Smooth muscle cell of trachea (primary cell): Measurements from ENCODE around the gene PAM16. TPM values are rescaled to one million over a fixed set of nuclear protein-coding genes. Genes with fewer than 3 reads are reported as not detected.

ENCODE experiments used
- total RNA-seq: library from RNA; depleted of rRNA; stranded (reverse); fragments of >200 nt; gene quantifications from 2 replicates; pipeline ENCODE4 v1.2.1, GENCODE V29; 2014

The PAM16 gene
- total RNA-seq: 15.7 and 16.0 TPM in 2 replicates

DNA sequence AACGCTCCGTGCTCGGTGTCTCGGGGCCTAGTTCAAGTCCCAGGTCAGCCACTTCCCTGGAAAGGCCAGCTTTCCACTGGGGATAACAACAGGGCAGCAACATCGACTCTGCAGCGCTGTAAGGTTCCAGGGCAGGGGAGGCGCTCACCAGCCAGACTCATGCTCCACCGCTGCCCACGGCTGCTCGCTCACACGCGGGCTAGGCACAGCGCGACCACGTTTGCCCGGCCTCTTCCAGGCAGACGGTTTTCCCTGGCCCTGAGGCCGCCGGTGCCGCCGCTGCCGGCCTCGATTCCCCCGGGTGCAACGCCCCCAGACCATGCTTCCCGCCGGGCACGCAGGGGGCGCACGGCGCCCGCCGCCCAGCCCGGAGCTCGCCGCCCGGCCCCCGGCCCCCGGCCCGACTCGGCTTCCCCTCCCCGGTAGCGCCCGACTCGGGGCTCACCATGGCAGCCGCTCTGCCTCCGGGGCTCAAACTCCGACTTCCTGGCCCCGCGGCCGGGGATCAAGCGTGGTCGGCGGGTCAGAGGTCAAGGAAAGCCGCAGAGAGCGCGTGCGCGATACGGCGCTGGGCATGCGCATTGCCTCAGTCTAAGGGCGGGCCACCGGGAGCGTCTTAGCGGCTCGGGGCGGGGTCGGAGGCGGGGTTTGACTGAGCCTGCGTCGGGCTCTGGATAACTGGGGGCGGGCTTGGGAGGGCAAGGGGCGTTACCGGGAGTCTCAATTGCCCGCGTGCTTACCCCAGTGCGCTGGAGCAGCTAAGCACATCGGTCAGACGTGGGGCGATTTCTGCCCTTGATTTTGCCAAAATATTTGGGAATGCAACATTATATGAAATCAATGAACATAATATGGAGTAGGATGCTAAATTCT, at the start of gene PAM16:
Gene PAM16, minus strand, starts transcription at position 535 of the 873 bp plus-strand sequence. Its CDS starts 87 bp downstream, at position 448.

DNA sequence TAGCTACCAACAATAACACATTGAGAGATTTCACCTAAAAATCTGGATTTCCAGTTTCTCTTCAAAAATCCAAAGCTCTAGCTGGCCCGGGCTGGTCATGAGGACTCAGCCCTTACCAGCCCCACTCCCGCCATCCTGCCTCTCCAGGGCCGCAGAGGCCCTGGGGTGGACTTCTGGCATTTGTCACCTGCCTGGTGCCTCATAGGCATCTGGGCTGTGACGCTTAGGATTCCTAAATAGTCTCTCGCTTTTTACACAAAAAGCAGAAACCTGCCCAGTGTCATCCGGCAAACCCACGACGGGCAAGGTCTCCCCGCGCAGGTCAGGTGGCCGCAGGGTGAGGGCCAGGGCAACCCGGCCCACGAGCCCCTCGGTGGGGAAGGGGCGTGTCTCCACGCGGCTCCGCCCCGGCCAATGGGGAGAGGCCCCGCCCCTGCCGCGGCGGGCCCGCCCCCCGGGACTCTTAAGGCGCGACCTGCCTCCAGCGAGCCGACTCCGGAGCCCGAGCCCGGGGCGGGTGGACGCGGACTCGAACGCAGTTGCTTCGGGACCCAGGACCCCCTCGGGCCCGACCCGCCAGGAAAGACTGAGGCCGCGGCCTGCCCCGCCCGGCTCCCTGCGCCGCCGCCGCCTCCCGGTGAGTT, 20.4 kb upstream of the PAM16 start, which contains the start of gene VASN:
Gene VASN, plus strand, starts transcription at position 492 of the 644 bp plus-strand sequence. CDS start 9,030 bp downstream, outside the sequence.

DNA sequence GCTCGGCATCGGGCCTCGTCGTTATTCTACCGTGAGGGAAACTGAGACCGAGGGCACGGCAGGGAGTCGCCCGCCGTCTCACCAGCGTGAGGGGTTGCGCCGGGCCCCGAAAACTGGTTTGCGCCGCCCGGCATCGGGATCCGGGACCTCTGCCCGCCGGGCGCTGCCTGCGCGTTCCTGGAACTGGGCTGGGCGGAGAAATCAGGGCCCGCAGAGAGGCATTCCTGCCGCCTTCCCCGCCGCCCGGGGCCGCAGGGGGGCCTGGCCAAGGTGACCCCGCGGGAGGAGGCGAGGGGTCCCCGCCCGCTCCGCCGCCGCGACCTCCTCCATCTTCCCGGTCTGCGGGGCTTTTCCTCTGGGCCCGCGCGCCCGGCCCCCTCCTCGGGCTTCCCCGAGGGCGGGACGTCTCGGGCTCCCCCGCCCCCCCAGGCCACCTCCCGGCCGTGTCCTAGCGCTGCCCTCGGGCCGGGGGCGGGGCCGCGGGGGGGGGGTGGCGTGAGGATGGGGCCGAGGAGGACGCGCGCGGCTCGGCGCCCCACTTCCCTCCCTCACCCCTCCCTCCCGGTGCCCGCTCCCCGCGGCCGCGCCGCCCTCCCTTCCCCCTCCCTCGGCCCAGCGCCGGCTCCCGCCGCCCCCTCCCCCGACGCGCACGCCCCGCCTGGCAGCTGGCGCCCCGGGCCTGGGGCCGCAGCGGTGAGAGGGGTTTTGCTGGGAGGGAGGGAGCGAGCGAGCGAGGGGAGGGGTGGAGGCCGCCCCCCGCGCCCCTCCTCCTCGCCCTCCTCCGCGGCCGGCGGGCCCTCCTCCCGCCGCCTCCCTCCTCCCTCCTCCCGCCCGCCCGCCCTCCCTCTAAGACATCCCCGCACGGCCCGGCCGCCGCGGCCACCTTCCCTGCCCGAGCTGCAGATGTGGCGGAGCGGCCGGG, 35.7 kb downstream of the PAM16 start, which contains the start of gene GLIS2:
Gene GLIS2, plus strand, starts transcription at position 882 of the 922 bp plus-strand sequence. CDS start 16,214 bp downstream, outside the sequence.

Other genes starting within 250 kb of the PAM16 start
- gene ADCY9, start 234.9 kb downstream of the PAM16 start, total RNA-seq: 25.6 and 44.5 TPM in 2 replicates
- 0.29 and 0.50 TPM in 2 replicates for gene SRL, start 109.2 kb downstream of the PAM16 start, total RNA-seq
- 8.3 and 15.5 TPM in 2 replicates for gene TFAP4, start 78.3 kb downstream of the PAM16 start, total RNA-seq
- gene GLIS2, start 35.3 kb downstream of the PAM16 start, total RNA-seq: 4.4 and 4.6 TPM in 2 replicates
- gene VASN, start 20.5 kb upstream of the PAM16 start, total RNA-seq: 122 and 273 TPM in 2 replicates
- 14.1 and 14.2 TPM in 2 replicates for gene CORO7, start 65.3 kb upstream of the PAM16 start, total RNA-seq
- 46.3 and 59.0 TPM in 2 replicates for gene DNAJA3, start 74.5 kb upstream of the PAM16 start, total RNA-seq
- gene NMRAL1, start 123.3 kb upstream of the PAM16 start, total RNA-seq: 87.7 and 97.9 TPM in 2 replicates
- gene HMOX2, start 125.1 kb upstream of the PAM16 start, total RNA-seq: 52.6 and 53.1 TPM in 2 replicates
- 9.0 and 24.6 TPM in 2 replicates for gene CDIP1, start 187.5 kb upstream of the PAM16 start, total RNA-seq
- gene C16orf96, start 205.0 kb upstream of the PAM16 start, total RNA-seq: 0.17 TPM in 1 of 2 replicates, not detected in the other